Thoracic aorta (tissue), 2 donors: ENCODE data around the gene DYSF. TPM values are rescaled to one million over a fixed set of nuclear protein-coding genes. Genes with fewer than 3 reads are reported as not detected.

Source experiments
- ATAC-seq: fragments of 150-250 bp; one replicate; pipeline ENCODE4 v1.8.0; 2017; ENCODE audit warnings: low read depth; ENCODE audit not compliant: insufficient number of reproducible peaks, low FRiP score
- DNase-seq: peaks from one replicate; pipeline ENCODE4 v3.0.0-alpha.2; 2020; ENCODE audit warnings: low spot score
- H3K27ac ChIP-seq, 2 donors: fragments of 200-600 bp; sonication (generic); 1 replicate in 1 of 2; 2 replicates in 1 of 2; pipeline ENCODE4 v1.5.1; 2016; ENCODE audit warnings: mild to moderate bottlenecking in 2 of 2, moderate library complexity in 2 of 2
- H3K27me3 ChIP-seq: fragments of 200-600 bp; sonication (generic); replicated peaks from 2 replicates; pipeline ENCODE4 v1.6.0; 2016; ENCODE audit warnings: mild to moderate bottlenecking; ENCODE audit not compliant: insufficient read depth
- H3K36me3 ChIP-seq: fragments of 200-600 bp; sonication (generic); one replicate; pipeline ENCODE4 v1.5.1; 2016
- H3K4me1 ChIP-seq, 2 donors: fragments of 200-600 bp; sonication (generic); 1 replicate in 1 of 2; 2 replicates in 1 of 2; pipeline versions ENCODE4 v1.5.1 to v1.6.0; 2016; ENCODE audit warnings: low read depth in 2 of 2, mild to moderate bottlenecking in 1 of 2; ENCODE audit not compliant: control insufficient read depth in 1 of 2
- H3K4me3 ChIP-seq: fragments of 200-600 bp; sonication (generic); 2 replicates; pipeline ENCODE4 v1.5.1; 2016; ENCODE audit warnings: mild to moderate bottlenecking
- H3K9me3 ChIP-seq: fragments of 200-600 bp; sonication (generic); 2 replicates; pipeline ENCODE4 v1.5.1; 2016
- total RNA-seq, 2 donors: library from RNA; depleted of rRNA; stranded (reverse); fragments of >200 nt; gene quantifications; one replicate each; pipeline versions ENCODE4 v1.1.0 to v1.2.3, GENCODE V29; 2016
- TF ChIP-seq, protein P1 (sequence below): fragments of 200-600 bp; sonication (generic); IDR thresholded peaks from one replicate; pipeline ENCODE4 v1.5.1; 2019; ENCODE audit warnings: antibody characterized with exemption

DYSF gene
- total RNA-seq, 2 donors from 2014 or later, result 13.0 to 15.2 TPM

DNA sequence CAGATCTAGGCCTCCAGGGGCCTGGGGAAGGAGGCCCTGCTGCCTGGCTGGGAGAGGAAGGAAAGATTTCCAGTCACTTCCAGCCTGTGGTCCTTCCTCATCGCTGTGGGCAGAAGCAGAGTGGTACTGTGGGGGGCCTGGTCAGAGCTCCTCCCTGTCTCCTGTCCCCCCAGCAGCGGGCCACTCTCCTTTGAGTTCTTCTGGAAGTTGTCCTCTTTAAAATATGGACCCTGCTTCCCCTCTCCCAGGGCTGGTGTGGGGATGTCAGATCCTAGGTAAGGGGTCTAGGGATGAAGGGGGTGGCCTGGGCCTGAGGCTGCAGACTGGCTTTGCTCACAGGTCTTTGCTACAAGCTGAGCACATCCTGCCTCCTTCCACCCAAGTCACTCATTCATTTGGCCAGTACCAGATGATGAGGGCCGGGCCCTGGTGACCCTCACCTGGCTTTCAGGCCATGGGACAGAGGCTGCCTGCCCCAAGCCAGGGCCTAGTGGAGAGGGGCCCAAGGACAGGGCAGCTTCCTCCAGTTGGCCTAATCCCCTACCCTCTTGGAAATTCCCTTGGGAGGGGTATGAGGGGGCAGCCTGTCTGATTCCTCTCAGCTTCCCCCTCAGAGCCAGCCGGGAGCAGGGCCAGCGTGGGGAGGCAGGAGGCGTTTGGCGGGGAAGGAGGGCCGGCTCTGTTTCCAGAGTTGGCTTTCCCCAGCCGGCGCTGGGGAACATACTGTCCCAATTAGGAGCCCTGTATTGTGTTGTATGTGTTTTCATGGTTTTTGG is 231.9 kb downstream of the DYSF start:
- no peak for ATAC-seq
- H3K36me3 ChIP-seq, result no peaks in the 10 kb centered on the region
- peak overlapping the region; percentile 57 to 77 for H3K27ac ChIP-seq
- H3K9me3 ChIP-seq, result no peaks in the 10 kb centered on the region
- DNase-seq, result no peak
- peaks cover 4 to 31% of the 10 kb centered on the region in 2 donors for H3K4me1 ChIP-seq
- TF ChIP-seq, protein P1, sequence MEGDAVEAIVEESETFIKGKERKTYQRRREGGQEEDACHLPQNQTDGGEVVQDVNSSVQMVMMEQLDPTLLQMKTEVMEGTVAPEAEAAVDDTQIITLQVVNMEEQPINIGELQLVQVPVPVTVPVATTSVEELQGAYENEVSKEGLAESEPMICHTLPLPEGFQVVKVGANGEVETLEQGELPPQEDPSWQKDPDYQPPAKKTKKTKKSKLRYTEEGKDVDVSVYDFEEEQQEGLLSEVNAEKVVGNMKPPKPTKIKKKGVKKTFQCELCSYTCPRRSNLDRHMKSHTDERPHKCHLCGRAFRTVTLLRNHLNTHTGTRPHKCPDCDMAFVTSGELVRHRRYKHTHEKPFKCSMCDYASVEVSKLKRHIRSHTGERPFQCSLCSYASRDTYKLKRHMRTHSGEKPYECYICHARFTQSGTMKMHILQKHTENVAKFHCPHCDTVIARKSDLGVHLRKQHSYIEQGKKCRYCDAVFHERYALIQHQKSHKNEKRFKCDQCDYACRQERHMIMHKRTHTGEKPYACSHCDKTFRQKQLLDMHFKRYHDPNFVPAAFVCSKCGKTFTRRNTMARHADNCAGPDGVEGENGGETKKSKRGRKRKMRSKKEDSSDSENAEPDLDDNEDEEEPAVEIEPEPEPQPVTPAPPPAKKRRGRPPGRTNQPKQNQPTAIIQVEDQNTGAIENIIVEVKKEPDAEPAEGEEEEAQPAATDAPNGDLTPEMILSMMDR, result no peak
- H3K27me3 ChIP-seq, result no peaks in the 10 kb centered on the region
- H3K4me3 ChIP-seq, result no peak overlapping the region

DNA sequence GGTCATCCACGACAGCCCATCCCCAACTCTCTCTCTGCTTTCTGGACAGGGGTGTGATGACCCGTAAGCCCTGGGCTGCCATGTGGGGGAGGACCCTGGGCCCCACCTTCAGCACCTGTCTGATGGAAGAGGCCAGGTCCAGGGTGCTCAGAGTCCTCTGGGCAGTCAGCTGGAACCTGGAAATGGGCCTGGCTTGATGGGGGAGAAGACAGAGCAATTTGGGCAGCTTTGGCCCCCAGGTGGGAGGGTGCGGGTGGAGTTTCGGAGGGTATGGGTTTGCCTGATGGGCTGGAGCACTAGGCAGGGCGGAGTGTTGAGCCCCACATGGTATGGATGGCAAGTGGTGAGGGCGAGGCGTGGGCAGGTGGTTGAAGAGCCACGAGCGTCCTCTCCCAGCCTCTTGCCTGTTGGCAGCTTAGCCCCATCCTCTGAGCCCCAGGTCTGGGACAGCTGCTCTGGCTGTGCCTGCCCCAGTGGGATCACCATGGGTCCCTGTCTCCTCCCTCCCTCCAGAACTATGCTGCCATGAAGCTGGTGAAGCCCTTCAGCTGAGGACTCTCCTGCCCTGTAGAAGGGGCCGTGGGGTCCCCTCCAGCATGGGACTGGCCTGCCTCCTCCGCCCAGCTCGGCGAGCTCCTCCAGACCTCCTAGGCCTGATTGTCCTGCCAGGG is 232.7 kb downstream of the DYSF start:
- TF ChIP-seq, protein P1, result no peak
- peak overlapping the region; percentile 57 to 77 for H3K27ac ChIP-seq
- H3K9me3 ChIP-seq, result no peaks in the 10 kb centered on the region
- no peaks in the 10 kb centered on the region for H3K36me3 ChIP-seq
- ATAC-seq (no peak), DNase-seq (no peak)
- no peaks in the 10 kb centered on the region for H3K27me3 ChIP-seq
- peaks cover 4 to 31% of the 10 kb centered on the region in 2 donors for H3K4me1 ChIP-seq
- no peak overlapping the region for H3K4me3 ChIP-seq

DNA sequence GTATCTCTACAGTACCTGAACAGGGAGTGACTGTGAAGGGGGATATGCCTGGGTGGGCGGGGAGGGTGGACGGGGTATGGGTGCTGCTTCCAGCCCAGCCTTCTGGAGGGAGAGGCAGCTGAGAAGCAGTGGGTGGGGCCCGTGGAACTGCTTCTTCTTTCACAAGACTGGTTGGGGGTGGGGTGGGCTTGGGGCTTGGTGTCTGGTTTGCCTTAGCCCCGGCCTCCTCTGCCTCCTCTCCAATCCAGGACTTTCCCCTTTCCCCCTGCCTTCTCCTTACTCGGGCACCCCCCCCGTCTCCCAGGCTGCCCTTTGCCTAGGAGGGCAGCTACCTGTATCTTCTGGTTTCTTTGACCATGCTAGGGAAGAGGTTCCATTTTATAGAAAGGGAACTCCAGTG is 233.4 kb downstream of the DYSF start:
- ATAC-seq, result no peak

DNA sequence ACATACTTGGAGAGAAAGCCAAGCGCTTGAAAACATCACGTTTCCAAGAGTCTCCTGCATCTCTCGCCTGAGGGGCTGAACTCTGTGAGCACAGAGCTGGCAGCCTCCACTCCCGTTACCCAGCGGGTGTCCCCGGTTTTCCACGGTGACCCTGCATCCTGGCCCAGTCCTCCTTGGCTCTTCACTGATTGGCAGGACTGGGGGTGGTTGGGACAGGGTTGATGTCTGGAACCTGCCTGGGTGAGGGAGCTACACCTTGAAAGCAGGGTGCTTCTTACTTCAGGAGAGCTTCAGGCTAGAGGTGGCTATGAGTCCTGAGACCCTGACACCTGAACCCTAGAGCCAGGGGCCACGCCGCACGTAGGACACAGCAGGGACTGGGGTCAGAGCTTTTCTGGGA is 234.1 kb downstream of the DYSF start:
- TF ChIP-seq, protein P1, result no peak
- H3K27me3 ChIP-seq, result no peaks in the 10 kb centered on the region
- DNase-seq (no peak), ATAC-seq (no peak)
- H3K9me3 ChIP-seq, result no peaks in the 10 kb centered on the region
- peaks cover 4 to 40% of the 10 kb centered on the region in 2 donors for H3K4me1 ChIP-seq
- no peaks in the 10 kb centered on the region for H3K36me3 ChIP-seq
- H3K27ac ChIP-seq, result no peak overlapping the region
- no peak overlapping the region for H3K4me3 ChIP-seq

More for the DNA sequence above, 233.4 kb downstream of the DYSF start:
- Histone ChIP-seq H3K9me3 (no peaks in the 10 kb centered on the region), H3K36me3 (no peaks in the 10 kb centered on the region), H3K4me3 (no peak overlapping the region), H3K4me1 (peaks cover 4 to 33% of the 10 kb centered on the region in 2 donors), H3K27me3 (no peaks in the 10 kb centered on the region), H3K27ac (no peak overlapping the region)
- TF ChIP-seq, protein P1, result no peak
- no peak for DNase-seq

DNA sequence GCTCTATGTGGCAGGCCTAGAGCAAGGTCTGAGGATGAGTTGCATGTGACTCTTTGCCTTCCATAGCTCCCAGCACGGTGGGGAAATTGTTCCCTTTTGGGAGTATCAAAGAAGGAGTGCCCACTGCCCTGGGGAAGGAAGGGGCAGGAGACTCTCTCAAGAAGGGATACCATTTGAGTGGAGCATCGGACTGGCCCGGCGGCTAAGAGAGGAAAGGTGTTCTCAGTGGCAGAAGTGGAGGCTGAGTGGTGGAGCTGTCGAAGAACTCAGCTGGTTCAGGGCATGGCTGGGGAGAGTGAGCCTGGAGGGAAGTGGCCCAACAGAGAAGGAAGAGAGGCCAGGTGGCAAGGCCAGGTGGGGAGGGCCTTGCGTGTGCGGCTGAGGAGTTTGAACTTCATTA is 235.2 kb downstream of the DYSF start:
- Histone ChIP-seq H3K36me3 (no peaks in the 10 kb centered on the region), H3K9me3 (no peaks in the 10 kb centered on the region), H3K27me3 (no peaks in the 10 kb centered on the region), H3K27ac (no peak overlapping the region), H3K4me1 (peaks cover 4 to 43% of the 10 kb centered on the region in 2 donors), H3K4me3 (no peak overlapping the region)
- TF ChIP-seq, protein P1, result no peak
- ATAC-seq (no peak), DNase-seq (no peak)
